HG02870 (cell line): ENCODE data around the gene CYP4X1.
"Not testable (repeated sequence)": the region's sequence is repeated elsewhere in the genome, so short reads cannot be mapped to it uniquely, and the experiment has no call there.

Source experiments
- ATAC-seq: cut with Tn5 transposase; IDR thresholded peaks from one replicate; pipeline ENCODE4 v1.9.1; 2021; ENCODE audit warnings: mild to moderate bottlenecking, moderate library complexity; ENCODE audit not compliant: unreplicated experiment

The CYP4X1 gene

GRCh38 chr1:47069080-47069479 is 45.6 kb downstream of the CYP4X1 start:
- ATAC-seq, result not testable (repeated sequence)

- ATAC-seq, result not testable (repeated sequence)
These were observed 46.0 kb downstream of the CYP4X1 start for GRCh38 chr1:47069509-47069908.

DNA sequence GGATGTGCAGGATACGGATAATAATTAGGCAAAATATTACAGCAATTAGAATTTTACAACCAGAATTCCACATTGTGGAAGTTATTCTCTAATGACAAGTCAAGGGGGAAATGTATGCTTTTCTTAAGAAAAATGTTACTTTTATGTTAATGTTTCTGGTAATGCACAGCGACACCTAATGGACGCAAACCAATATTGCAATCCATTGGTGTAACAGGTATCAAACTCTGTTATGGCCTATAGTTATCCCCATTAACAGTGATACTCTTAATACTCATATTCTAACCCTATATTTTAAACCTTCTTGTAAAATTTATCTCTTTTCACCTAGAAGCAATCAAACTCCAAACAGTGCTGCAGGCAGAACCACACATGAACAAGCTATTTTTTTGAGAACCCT is 65.9 kb downstream of the CYP4X1 start:
- ATAC-seq, result not testable (repeated sequence)

GRCh38 chr1:47091476-47091875 is 68.0 kb downstream of the CYP4X1 start:
- ATAC-seq, result not testable (repeated sequence)
